MM.1S (cell line): Measurements from ENCODE around the gene CTSL.

Experiments used
- DNase-seq: peaks from one replicate; pipeline ENCODE4 v3.0.0-alpha.2; 2015
- H2AFZ ChIP-seq: fragments of 300-600 bp; sonication (generic); 2 replicates; pipeline ENCODE4 v1.6.0; 2016; ENCODE audit warnings: antibody characterized with exemption, low read length
- H3F3A ChIP-seq: fragments of 300-600 bp; sonication (generic); 2 replicates; pipeline ENCODE4 v1.6.1; 2016; ENCODE audit warnings: mild to moderate bottlenecking, antibody characterized with exemption, low read length, moderate library complexity, mixed read lengths; ENCODE audit not compliant: insufficient read depth
- H3K27ac ChIP-seq: fragments of 300-600 bp; sonication (generic); 2 replicates; pipeline ENCODE4 v1.5.1; 2016; ENCODE audit warnings: mild to moderate bottlenecking, low read length
- H3K27me3 ChIP-seq: fragments of 300-600 bp; sonication (generic); replicated peaks from 2 replicates; pipeline ENCODE4 v1.6.0; 2016; ENCODE audit warnings: low read length; ENCODE audit not compliant: insufficient read depth
- H3K36me3 ChIP-seq: fragments of 300-600 bp; sonication (generic); replicated peaks from 2 replicates; pipeline ENCODE4 v1.6.1; 2016; ENCODE audit warnings: mild to moderate bottlenecking, low read length, mixed read lengths; ENCODE audit not compliant: insufficient read depth
- H3K4me1 ChIP-seq: fragments of 300-600 bp; sonication (generic); 2 replicates; pipeline ENCODE4 v1.6.1; 2016; ENCODE audit warnings: low read length, mixed read lengths
- H3K4me2 ChIP-seq: fragments of 300-600 bp; sonication (generic); 2 replicates; pipeline ENCODE4 v1.6.0; 2016; ENCODE audit warnings: low read depth, low read length
- H3K4me3 ChIP-seq: fragments of 300-600 bp; sonication (generic); 2 replicates; pipeline ENCODE4 v1.5.1; 2016; ENCODE audit warnings: low read length, mixed read lengths
- H3K79me2 ChIP-seq: fragments of 300-600 bp; sonication (generic); 2 replicates; pipeline ENCODE4 v1.6.1; 2016; ENCODE audit warnings: mixed run types, low read length, mixed read lengths
- H3K9ac ChIP-seq: fragments of 300-600 bp; sonication (generic); 2 replicates; pipeline ENCODE4 v1.6.1; 2016; ENCODE audit warnings: low read length, mixed read lengths
- H3K9me2 ChIP-seq: fragments of 300-600 bp; sonication (generic); replicated peaks from 2 replicates; pipeline ENCODE4 v1.6.1; 2016; ENCODE audit warnings: mild to moderate bottlenecking, low read length, mixed read lengths; ENCODE audit not compliant: insufficient read depth
- H3K9me3 ChIP-seq: fragments of 300-600 bp; sonication (generic); replicated peaks from 2 replicates; pipeline ENCODE4 v1.6.1; 2016; ENCODE audit warnings: mild to moderate bottlenecking, low read length, mixed read lengths; ENCODE audit not compliant: insufficient read depth
- H4K20me1 ChIP-seq: fragments of 300-600 bp; sonication (generic); 2 replicates; pipeline ENCODE4 v1.6.1; 2016; ENCODE audit warnings: mild to moderate bottlenecking, low read length, moderate library complexity, mixed read lengths; ENCODE audit not compliant: insufficient read depth
- EZH2 ChIP-seq: fragments of 300-600 bp; sonication (generic); optimal IDR thresholded peaks from 2 replicates; pipeline ENCODE3; 2017; ENCODE audit warnings: low read depth, mild to moderate bottlenecking, antibody characterized with exemption, low read length, mixed read lengths
- EZH2phosphoT487 ChIP-seq: fragments of 300-600 bp; sonication (generic); IDR thresholded peaks from 2 replicates; pipeline ENCODE4 v1.6.1; 2018; ENCODE audit warnings: antibody characterized with exemption, low read length
- TF ChIP-seq, protein P1 (sequence below): fragments of 300-600 bp; sonication (generic); IDR thresholded peaks from 2 replicates; pipeline ENCODE4 v1.5.1; 2016; ENCODE audit warnings: antibody characterized with exemption, low read length, mixed read lengths

Gene CTSL

DNA sequence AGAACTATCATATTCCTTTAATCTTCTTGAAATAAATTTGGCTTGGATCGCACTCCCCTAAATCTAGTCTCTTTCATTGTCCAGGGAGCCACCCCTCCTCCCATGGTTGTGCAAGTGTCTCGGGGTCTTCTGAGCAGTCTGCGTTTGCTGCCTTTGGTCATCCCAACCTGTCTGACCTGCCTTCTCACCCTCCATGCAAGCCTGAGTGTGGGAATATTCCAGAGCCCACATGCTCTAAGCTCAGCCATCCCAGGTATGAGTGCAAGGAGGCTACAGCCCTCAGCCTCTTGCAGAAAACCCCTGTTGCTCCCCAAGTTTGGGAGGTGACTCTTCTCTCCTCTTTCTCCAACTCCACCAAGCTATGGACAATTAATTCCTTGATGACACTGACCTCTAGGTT is 7.7 kb upstream of the CTSL start:
- H3K27ac ChIP-seq: no peak overlapping the region
- H3K27me3 ChIP-seq: no peaks in the 10 kb centered on the region
- H3K9me3 ChIP-seq: no peaks in the 10 kb centered on the region
- no peak overlapping the region for H3K9ac ChIP-seq
- DNase-seq: no peak
- peaks cover 5% of the 10 kb centered on the region; the same call in 1 of the 2 replicates for H3K4me1 ChIP-seq
- no peaks in the 10 kb centered on the region for H4K20me1 ChIP-seq
- TF ChIP-seq EZH2 (no peak), EZH2phosphoT487 (no peak)
- TF ChIP-seq, protein P1, sequence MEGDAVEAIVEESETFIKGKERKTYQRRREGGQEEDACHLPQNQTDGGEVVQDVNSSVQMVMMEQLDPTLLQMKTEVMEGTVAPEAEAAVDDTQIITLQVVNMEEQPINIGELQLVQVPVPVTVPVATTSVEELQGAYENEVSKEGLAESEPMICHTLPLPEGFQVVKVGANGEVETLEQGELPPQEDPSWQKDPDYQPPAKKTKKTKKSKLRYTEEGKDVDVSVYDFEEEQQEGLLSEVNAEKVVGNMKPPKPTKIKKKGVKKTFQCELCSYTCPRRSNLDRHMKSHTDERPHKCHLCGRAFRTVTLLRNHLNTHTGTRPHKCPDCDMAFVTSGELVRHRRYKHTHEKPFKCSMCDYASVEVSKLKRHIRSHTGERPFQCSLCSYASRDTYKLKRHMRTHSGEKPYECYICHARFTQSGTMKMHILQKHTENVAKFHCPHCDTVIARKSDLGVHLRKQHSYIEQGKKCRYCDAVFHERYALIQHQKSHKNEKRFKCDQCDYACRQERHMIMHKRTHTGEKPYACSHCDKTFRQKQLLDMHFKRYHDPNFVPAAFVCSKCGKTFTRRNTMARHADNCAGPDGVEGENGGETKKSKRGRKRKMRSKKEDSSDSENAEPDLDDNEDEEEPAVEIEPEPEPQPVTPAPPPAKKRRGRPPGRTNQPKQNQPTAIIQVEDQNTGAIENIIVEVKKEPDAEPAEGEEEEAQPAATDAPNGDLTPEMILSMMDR: no peak
- H3K9me2 ChIP-seq: no peaks in the 10 kb centered on the region
- no peaks in the 10 kb centered on the region for H3F3A ChIP-seq
- no peak overlapping the region for H3K4me2 ChIP-seq
- H2AFZ ChIP-seq: no peak overlapping the region
- H3K4me3 ChIP-seq: no peak overlapping the region
- no peaks in the 10 kb centered on the region for H3K36me3 ChIP-seq
- H3K79me2 ChIP-seq: no peaks in the 10 kb centered on the region

DNA sequence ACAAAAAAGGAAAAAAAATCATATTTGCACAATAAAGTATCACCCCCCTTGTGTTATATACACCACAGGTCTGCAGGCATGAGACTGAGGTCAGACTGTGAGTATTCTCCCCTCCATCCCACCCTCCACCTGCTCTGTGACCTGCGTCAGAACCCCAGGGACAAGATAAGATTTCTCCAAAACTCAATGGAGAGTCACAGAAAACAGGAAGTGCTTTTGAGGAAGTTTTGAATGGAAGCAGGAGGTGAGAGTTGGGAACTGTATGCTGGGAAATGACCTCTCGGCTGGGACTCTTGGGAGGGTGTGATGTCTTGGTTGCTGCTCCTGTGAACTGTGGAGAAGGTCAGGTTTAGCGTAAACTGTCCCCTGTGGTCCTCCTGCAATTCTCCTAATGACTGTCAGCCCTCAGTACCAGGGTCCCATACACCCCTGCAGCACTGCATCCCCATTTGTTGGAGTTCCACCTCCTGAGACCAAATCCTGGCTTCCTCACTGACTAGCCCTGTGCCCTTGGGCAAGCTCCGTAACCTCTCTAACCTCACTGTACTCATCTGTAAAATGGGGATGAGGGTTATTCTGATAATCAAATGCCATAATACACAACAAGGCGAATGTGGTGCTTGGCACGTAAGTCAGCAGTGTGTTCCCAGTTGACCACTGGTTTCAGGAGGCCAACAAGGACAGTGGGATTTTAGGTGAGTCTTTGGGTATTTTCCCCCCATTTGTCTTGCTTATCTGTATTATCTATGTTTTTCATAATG is 6.9 kb upstream of the CTSL start:
- TF ChIP-seq, protein P1: no peak
- TF ChIP-seq EZH2 (no peak), EZH2phosphoT487 (no peak)
- H3K9me2 ChIP-seq: no peaks in the 10 kb centered on the region
- H4K20me1 ChIP-seq: no peaks in the 10 kb centered on the region
- DNase-seq: no peak
- H3K4me1 ChIP-seq: peaks cover 5% of the 10 kb centered on the region; the same call in 1 of the 2 replicates
- H3F3A ChIP-seq: no peaks in the 10 kb centered on the region
- H3K4me2 ChIP-seq: no peak overlapping the region
- H3K27ac ChIP-seq: no peak overlapping the region
- no peaks in the 10 kb centered on the region for H3K79me2 ChIP-seq
- H3K27me3 ChIP-seq: no peaks in the 10 kb centered on the region
- no peaks in the 10 kb centered on the region for H3K36me3 ChIP-seq
- H3K9ac ChIP-seq: no peak overlapping the region
- H2AFZ ChIP-seq: no peak overlapping the region
- no peaks in the 10 kb centered on the region for H3K9me3 ChIP-seq
- H3K4me3 ChIP-seq: no peak overlapping the region

DNA sequence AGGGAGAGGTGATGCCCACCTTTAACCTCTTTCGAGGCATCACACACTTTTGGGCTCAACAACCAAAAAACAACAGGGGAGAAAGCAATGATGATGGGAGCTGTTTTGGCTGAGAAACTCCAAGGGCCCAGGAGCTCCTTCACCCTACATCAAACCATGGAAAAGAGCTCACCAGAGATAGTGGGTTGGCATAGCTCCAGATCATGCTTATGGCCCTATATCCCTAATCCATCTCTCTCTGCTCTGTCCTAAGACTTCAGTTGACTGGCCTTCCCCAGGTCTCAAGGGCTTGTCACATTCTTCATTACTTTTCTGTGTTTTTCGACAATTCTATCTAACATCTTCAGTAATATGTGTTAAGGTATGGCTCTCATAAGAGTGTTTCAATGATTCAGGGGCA is 5.7 kb upstream of the CTSL start:
- H3K27ac ChIP-seq: no peak overlapping the region

More for the DNA sequence above, 5.7 kb upstream of the CTSL start:
- Histone ChIP-seq H3K27me3 (no peaks in the 10 kb centered on the region), H3K4me1 (peaks cover 5% of the 10 kb centered on the region; the same call in 1 of the 2 replicates), H3K4me3 (no peak overlapping the region), H2AFZ (no peak overlapping the region), H3K4me2 (no peak overlapping the region), H4K20me1 (no peaks in the 10 kb centered on the region), H3K36me3 (no peaks in the 10 kb centered on the region), H3K9ac (no peak overlapping the region), H3K9me3 (no peaks in the 10 kb centered on the region), H3F3A (0 out of 2 replicates have a peak, but pooled peaks cover under 1% of the 10 kb centered on the region), H3K79me2 (no peaks in the 10 kb centered on the region), H3K9me2 (no peaks in the 10 kb centered on the region)
- TF ChIP-seq, protein P1: no peak
- TF ChIP-seq EZH2phosphoT487: no peak
- no peak for TF ChIP-seq EZH2
- no peak for DNase-seq
